Ammon's horn (tissue), 1 donor: Measurements from ENCODE around the gene ABHD3.
"Not testable (repeated sequence)": the region's sequence is repeated elsewhere in the genome, so short reads cannot be mapped to it uniquely, and the experiment has no call there.

Experiments used
- DNase-seq: peaks from one replicate; pipeline ENCODE4 v3.0.0-alpha.2; 2016; ENCODE audit warnings: low spot score

The ABHD3 gene, protein sequence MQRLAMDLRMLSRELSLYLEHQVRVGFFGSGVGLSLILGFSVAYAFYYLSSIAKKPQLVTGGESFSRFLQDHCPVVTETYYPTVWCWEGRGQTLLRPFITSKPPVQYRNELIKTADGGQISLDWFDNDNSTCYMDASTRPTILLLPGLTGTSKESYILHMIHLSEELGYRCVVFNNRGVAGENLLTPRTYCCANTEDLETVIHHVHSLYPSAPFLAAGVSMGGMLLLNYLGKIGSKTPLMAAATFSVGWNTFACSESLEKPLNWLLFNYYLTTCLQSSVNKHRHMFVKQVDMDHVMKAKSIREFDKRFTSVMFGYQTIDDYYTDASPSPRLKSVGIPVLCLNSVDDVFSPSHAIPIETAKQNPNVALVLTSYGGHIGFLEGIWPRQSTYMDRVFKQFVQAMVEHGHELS

DNA sequence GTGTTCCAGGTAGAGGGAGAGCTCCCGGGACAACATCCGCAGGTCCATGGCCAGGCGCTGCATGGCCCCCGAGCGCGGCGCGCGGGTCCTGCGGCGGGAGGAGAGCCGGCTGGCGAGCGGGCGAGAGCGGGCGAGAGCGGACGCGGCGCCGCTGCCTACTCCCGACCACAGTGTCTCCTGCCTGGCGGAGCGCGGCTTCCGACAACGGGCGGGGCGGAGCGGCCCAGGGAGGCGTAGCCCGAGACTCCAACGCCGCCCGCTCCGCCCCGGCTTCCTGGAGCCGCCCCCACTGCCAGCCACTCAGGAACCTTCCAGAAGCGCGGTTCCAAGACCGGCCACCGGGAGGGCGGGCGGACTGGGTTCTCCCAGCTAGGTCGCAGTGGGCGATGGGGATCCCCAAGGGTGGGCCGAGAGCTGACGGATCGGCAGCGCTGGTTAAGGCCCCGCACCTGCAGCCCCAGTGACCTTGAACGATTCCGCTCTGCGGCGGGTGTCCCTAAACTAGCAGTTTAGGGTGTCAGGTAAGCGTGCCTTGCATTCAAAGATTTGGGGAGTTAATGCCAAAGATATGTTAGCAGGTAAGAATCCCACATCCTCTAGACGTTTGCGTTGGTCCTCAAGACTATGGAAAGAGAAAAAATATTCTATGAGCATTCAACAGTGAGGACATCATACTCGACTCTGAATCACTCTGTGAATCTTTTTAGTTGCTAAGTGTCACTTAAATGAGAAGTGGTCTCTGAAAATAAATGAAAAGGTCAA lies at the start of gene ABHD3:
ABHD3 (minus strand) TSS at position 172 of the 762 bp plus-strand sequence; CDS start at position 63, 109 bp downstream.
- peak; percentile 96 for DNase-seq

GRCh38 chr18:21747764-21748693 lies 43.5 kb upstream of the ABHD3 start:
- DNase-seq, result no peak

GRCh38 chr18:21747268-21747667 lies 42.7 kb upstream of the ABHD3 start:
- no peak for DNase-seq

DNA sequence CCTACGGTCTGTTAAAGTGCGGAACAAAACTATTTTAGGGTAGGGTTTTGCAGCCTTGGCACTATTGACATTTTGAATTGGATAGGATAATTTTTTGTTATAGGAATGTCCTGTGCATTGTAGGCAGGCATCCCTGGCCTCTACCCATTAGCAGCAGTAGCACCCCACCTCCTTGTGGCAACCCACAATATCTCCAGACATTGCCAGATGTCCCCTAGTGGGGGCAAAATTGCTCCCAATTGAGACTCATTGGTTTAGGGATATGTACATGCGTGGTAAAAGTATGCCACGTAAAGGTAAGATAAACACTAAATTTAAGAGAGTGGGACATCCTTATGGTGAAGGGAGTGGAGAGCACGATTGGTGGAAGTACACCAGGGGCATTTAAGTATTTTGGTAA lies 40.7 kb upstream of the ABHD3 start:
- DNase-seq, result no peak

- DNase-seq, result no peak
Observed at GRCh38 chr18:21743166-21743832, 38.7 kb upstream of the ABHD3 start.

GRCh38 chr18:21742315-21742687 lies 37.7 kb upstream of the ABHD3 start:
- no peak for DNase-seq

DNA sequence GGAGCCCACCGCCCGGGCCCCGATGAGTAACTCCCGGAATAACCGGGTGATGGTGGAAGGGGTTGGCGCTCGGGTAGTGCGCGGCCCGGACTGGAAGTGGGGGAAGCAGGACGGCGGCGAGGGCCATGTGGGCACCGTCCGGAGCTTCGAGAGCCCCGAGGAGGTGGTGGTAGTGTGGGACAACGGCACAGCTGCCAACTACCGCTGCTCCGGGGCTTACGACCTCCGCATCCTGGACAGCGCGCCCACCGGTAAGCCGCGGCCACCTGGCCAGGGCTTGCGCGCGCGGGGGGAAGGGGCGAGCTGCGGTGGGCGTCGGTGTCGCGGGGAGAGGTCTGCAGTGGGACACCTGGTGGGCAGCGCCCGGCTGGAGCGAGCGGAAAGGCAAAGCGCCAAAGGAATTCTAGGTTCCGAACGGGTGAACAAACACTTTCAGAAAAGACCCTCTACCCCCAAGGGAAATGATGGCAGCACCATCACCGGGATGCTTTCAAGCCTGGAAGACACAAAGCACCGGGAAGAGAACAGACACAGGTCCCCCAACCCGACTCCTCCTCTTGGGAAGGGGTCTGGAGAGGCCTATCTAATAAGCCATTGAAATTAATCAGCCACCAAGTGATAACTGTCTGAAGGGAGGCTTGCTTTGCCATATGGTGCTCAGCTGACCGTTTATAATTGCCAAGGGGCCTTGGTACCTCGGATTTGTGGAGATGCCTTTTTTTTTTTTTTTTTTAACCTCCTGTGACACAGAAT lies 37.2 kb upstream of the ABHD3 start:
- peak; percentile 27 for DNase-seq

DNA sequence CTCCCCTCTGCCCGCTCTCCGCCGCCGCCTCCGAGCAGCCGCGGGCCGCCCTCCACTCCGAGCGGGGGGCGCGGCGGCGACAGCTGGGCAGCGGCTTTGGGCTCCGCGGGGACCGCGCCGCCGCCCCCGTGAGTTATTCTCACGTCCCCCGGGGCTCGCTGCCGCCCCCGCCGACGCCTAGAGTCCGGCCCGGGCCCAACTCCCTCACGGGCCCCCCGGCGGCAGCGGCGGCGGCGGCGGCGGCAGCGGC lies 36.7 kb upstream of the ABHD3 start:
- no peak for DNase-seq

GRCh38 chr18:21740538-21741311 lies 36.2 kb upstream of the ABHD3 start, which contains the start of gene MIB1:
TSS of gene MIB1 (plus strand) at chr18:21740792. CDS start at chr18:21741584, 792 bp downstream.
- DNase-seq, result peak; percentile 99

DNA sequence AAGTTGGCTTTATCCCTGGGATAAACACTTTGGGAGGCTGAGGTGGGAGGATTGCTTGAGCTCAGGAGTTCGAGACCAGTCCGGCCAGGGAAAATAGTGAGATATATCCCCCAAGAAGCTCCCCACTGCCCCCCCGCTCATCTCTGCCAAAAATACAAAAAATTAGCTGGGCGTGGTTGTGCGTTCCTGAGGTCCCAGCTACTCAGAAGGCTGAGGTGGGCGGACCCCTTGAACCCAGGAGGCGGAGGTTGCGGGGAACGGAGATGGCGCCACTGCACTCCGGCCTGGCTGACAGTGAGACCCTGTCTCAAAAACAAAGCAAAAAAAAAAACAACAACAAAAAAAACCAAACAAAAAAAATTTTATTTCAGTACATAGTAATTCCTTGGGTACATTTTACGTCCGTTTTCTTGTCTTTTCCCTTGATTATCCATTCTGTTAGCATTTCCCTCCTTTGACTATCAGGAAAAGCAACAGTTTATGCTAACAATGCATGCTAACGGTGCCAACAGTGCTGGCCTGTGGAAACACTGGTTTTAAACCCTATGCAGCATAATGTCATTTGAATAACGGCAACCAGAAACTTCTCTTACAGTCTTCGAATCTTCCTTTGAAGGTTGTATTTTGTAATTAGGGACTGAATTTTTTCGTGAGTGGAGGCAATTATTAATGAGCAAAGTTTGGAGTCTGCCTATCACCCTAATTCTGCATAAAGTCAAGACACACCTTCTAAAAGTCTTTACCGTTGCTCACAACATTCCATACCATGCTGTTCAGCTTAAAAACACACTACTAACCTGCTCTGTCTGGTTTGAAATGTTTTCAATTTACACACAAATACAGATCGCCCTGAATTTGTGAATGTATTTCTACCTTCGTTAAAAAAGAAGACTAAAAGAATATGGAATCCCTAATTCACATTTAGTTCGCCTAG lies 35.3 kb upstream of the ABHD3 start:
- peak; percentile 23 for DNase-seq

GRCh38 chr18:21736926-21737325 lies 32.4 kb upstream of the ABHD3 start:
- not testable (repeated sequence) for DNase-seq

DNA sequence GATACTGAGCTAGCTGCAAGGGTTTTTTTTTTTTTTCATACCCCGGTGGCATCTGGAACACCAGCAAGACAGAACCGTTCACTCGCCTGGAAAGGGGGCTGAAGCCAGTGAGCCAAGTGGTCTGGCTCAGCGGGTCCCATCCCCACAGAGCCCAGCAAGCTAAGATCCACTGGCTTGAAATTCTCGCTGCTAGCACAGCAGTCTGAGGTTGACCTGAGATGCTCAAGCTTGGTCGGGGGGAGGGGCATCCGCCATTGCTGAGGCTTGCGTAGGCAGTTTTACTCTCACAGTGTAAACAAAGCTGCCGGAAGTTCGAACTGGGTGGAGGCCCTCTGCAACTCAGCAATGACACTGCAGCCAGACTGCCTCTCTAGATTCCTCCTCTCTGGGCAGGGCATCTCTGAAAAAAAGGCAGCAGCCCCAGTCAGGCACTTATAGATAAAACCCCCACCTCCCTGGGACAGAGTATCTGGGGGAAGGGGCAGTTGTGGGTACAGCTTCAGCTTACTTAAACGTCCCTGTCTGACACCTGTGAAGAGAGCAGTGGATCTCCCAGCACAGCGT lies 31.0 kb upstream of the ABHD3 start:
- DNase-seq, result no peak

DNA sequence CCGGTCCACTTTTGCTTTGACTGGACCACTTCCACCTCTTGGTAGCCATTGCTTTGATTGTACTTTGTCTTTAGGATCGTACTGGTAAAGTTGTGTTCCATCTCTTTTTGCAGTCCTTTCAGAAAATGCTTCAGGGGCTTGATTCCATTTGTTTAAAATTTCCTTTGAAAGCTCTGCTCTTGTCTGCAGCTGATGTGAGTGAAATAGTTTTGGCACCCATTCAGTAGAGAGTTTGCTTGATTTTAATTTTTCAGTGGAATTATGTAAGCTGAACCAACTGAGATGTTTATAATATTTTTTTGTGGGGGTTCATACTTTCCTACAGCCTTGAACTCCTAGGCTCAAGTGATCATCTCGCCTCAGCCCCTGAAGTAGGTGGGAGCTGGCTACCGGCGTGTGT lies 28.4 kb upstream of the ABHD3 start:
- DNase-seq, result no peak

GRCh38 chr18:21727702-21728101 lies 23.1 kb upstream of the ABHD3 start:
- DNase-seq, result no peak

GRCh38 chr18:21725201-21725600 lies 20.6 kb upstream of the ABHD3 start:
- DNase-seq, result no peak

DNA sequence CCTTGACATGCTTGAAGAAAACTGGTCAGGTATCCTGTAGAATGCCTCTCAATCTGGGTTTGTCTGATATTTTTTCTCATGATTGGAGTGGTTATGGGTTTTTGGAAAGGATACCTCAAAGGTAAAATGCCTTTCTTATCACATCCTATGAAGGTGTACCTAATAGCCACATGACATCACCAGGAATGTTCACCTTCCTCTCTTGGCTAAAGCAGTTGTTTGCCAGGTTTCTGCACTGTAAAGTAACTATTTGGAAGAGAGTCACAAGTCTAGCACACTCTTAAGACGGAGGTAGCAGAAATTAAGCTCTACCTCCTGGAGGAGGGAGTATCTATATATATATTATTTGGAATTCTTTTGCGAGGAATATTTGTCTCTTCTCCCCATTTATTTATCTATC lies 18.1 kb upstream of the ABHD3 start:
- no peak for DNase-seq

GRCh38 chr18:21714474-21714873 lies 9.9 kb upstream of the ABHD3 start:
- no peak for DNase-seq

GRCh38 chr18:21707130-21707529 lies 2.6 kb upstream of the ABHD3 start:
- DNase-seq, result not testable (repeated sequence)

DNA sequence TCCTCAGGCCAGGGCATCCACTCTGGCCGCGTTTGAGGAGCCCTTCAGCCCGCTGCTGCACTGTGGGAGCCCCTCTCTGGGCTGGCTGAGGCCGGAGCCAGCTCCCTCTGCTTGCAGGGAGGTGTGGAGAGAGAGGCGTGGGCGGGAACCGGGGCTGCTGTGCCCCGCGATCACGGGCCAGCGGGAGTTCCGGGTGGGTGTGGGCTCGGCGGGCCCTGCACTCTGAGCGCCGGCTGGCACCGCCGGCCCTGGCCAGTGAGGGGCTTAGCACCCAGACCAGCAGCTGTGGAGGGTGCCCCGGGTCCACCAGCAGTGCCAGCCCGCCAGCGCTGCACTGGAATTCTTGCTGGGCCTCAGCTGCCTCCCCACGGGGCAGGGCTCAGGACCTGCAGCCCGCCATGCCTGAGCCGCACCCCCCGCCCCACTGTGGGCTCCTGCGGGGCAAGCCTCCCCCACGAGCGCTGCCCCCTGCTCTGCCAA lies 1.9 kb upstream of the ABHD3 start:
- no peak for DNase-seq
